KOPT-K1 (cell line): ENCODE measurements around the gene RNF40.

ENCODE experiments used
- H3K27ac ChIP-seq: fragments of 200-600 bp; sonication (generic); 2 replicates; pipeline ENCODE4 v1.5.1; 2016; ENCODE audit warnings: antibody characterized with exemption, mild to moderate bottlenecking, low read depth, low read length; ENCODE audit not compliant: poor library complexity, severe bottlenecking
- H3K36me3 ChIP-seq: fragments of 200-600 bp; sonication (generic); 2 replicates; pipeline ENCODE4 v1.5.1; 2017; ENCODE audit warnings: antibody characterized with exemption, mild to moderate bottlenecking, low read length, moderate library complexity; ENCODE audit not compliant: insufficient read depth
- H3K9me3 ChIP-seq: fragments of 200-600 bp; sonication (generic); 2 replicates; pipeline ENCODE4 v1.5.1; 2017; ENCODE audit warnings: antibody characterized with exemption, low read length, mild to moderate bottlenecking; ENCODE audit not compliant: insufficient read depth, poor library complexity, severe bottlenecking

The RNF40 gene

DNA sequence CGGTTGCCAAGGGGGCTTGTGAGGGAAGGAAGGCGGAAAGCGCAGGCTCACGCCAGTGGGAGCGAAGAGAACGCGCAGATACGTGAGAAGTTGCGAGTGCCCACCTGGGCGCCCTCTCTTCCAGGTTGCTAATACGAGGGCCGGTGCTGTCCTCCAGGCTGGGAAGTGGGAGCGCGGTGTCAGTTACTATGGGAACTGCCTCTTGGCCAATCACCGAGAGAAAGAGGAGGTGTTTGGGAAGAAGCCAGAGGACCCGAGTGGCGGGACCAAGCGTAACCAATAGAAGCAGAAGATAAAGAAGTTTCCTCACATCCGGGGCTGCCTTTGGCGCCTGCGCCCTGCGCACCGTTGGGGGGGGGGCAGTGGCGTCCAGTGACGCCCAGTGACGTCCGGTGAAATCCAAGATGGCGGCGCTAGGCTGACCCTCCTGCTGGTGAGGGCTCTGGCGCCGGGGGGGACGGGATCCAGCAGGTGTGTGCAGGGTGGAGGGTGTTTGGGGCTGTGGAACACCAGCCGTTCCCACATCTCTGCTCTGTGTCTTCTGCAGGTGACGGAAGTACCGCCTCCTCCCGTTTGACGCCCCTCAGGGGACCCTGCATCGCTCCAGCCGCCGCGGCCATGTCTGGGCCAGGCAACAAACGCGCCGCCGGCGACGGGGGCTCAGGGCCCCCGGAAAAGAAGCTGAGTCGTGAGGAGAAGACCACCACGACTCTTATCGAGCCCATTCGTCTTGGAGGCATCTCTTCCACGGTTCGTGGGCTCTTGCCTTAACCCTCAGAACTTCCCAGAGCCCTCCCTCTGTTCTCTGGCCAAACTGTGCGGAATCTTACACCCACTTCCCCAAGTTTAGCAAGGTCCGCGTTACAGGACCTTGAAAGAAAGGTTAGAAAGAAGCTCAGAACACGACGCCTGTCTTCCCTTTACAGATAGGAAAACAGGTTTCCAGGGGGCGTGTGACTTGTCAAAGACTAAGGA, at the start of gene RNF40, which contains the start of gene CFAP119:
TSS of gene RNF40 (plus strand) at position 395 of the 975 bp plus-strand sequence. CDS start at position 619, 224 bp downstream.
TSS of gene CFAP119 (minus strand) at position 135 of the 975 bp plus-strand sequence. CDS start 314 bp downstream, outside the sequence.
- Histone ChIP-seq H3K27ac (peak within 1 kb of the TSS; percentile 65), H3K36me3 (peaks cover 61% of the 10 kb centered on the region), H3K9me3 (no peaks in the 10 kb centered on the region)

DNA sequence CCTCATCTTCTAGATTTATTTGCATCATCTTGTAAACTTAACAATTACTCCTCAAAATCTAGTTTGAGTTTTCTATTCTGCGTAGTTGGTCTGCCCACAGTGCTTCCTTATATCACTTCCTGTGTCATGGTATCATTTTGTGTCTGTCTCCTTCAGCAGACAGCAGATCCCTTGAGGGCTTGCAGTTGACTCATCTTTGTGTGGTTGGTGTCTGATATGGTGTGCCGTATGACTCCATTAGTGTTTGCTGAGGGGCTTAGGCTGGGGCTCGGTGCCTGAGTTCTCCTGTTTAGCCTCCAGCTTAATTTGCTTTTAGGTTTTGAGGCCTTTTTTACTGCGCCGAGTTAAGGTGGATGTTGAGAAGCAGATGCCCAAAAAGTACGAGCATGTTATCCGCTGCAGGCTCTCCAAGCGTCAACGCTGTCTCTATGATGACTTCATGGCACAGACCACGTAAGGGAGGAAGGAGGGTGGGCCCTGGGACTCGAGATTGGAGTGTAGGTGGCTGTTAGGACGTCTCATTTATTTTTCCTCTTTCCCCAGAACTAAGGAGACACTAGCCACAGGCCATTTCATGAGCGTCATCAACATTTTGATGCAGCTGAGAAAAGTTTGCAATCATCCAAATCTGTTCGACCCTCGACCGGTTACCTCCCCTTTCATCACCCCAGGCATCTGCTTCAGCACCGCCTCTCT, 46.2 kb upstream of the RNF40 start:
- Histone ChIP-seq H3K9me3 (no peaks in the 10 kb centered on the region), H3K27ac (no peak overlapping the region), H3K36me3 (peaks cover 99% of the 10 kb centered on the region)

DNA sequence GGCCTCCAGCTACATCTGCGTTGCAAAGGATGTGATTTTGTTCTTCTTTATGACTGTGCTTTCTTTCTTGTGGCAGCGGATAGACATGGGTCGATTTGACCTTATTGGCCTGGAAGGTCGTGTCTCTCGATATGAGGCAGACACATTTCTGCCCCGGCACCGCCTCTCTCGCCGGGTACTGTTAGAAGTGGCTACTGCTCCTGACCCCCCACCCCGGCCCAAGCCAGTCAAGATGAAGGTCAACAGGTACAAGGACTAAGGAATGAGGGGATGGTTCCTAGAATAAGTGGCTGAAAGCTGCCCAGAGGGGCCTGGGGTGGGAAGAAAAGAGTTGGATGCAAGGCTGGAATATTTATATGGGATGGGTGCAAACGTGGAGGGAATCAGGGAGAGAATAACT, 42.0 kb upstream of the RNF40 start:
- no peaks in the 10 kb centered on the region for H3K9me3 ChIP-seq
- H3K36me3 ChIP-seq: peaks cover 99% of the 10 kb centered on the region
- H3K27ac ChIP-seq: no peak overlapping the region

DNA sequence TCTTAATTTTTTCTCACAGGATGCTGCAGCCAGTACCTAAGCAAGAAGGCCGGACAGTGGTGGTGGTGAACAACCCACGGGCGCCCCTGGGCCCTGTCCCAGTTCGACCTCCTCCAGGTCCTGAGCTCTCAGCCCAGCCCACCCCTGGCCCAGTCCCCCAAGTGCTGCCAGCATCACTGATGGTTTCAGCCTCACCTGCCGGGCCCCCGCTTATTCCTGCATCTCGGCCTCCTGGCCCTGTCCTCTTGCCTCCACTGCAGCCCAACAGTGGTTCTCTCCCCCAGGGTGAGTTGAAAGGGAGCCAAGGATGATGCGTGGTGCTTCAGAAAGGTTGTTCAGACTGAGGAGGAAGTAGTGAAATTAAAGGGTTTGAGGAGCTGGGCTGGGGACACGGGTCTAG, 41.4 kb upstream of the RNF40 start:
- Histone ChIP-seq H3K27ac (no peak overlapping the region), H3K36me3 (peaks cover 99% of the 10 kb centered on the region), H3K9me3 (no peaks in the 10 kb centered on the region)

DNA sequence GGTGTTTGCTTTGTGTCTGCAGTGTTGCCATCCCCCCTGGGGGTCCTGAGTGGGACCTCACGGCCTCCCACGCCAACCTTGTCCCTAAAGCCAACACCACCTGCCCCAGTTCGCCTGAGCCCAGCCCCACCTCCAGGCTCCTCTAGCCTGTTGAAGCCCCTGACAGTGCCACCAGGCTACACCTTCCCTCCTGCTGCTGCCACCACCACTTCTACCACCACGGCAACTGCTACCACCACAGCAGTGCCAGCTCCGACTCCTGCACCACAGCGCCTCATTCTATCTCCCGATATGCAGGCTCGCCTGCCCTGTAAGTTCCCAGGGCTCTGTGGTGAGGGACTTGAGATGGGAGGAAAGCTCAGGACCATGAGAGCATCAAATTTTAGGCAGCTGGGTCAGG, 41.0 kb upstream of the RNF40 start:
- H3K27ac ChIP-seq: no peak overlapping the region
- peaks cover 99% of the 10 kb centered on the region for H3K36me3 ChIP-seq
- H3K9me3 ChIP-seq: no peaks in the 10 kb centered on the region

DNA sequence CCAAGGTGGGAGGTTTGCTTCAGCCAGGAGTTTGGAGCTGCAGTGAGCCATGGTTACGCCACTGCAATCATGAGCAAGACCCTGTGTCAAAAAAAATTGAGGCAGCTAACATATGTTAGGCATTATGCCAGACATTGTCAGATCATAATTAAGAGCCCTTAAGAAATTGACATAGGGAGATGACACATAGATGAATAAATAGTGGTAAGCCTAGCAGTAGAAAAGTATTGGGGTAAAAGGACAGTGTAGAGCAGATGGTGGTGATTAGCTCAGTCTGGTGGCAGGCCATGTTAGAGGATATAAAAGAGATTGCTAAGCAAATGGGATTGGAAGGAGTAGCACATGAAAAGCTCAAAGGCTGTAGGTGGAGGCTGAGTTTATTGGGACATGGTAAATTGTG, 40.5 kb upstream of the RNF40 start:
- Histone ChIP-seq H3K36me3 (peaks cover 99% of the 10 kb centered on the region), H3K27ac (no peak overlapping the region), H3K9me3 (no peaks in the 10 kb centered on the region)

DNA sequence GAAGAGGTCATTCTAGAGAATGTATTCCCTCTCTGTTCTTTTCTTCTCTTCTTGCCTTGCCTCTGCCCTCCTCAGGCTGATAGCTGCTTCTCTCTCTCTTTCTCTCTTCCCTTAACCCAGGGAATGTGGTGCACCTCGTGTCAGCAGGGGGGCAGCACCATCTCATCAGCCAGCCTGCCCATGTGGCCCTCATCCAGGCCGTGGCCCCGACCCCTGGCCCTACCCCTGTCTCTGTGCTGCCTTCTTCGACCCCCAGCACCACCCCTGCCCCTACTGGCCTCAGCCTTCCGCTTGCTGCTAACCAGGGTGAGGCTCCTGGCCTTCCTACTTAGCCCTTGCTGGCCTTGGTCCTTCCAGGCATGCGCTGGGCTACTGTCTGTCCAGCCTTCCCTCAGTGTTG, 39.7 kb upstream of the RNF40 start:
- Histone ChIP-seq H3K27ac (no peak overlapping the region), H3K36me3 (peaks cover 99% of the 10 kb centered on the region), H3K9me3 (no peaks in the 10 kb centered on the region)

DNA sequence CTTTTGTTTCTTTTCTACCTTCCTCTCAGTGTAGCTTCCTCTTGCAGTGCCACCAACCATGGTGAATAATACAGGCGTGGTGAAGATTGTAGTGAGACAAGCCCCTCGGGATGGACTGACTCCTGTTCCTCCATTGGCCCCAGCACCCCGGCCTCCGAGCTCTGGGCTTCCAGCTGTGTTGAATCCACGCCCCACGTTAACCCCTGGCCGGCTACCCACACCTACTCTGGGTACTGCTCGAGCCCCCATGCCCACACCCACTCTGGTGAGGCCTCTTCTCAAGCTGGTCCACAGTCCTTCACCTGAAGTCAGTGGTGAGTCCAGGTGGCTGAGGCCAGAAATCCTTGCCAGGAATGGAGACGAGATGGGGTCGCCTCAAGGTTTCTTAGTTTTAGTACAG, 39.2 kb upstream of the RNF40 start:
- peaks cover 99% of the 10 kb centered on the region for H3K36me3 ChIP-seq
- no peaks in the 10 kb centered on the region for H3K9me3 ChIP-seq
- H3K27ac ChIP-seq: no peak overlapping the region

DNA sequence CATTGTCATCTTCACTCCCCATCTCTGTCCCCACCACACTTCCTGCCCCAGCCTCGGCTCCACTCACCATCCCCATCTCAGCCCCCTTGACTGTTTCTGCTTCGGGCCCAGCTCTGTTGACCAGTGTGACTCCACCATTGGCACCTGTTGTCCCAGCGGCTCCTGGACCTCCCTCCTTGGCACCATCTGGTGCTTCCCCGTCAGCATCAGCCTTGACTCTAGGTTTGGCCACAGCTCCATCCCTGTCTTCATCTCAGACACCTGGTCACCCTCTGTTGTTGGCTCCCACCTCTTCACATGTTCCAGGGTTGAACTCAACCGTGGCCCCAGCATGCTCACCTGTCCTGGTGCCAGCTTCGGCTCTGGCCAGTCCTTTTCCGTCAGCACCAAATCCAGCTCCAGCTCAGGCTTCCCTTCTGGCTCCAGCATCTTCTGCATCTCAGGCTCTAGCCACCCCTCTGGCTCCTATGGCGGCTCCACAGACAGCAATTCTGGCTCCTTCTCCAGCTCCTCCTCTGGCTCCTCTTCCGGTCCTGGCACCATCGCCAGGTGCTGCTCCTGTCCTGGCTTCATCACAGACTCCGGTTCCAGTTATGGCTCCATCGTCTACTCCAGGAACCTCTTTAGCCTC, 38.3 kb upstream of the RNF40 start:
- no peak overlapping the region for H3K27ac ChIP-seq
- H3K36me3 ChIP-seq: peaks cover 99% of the 10 kb centered on the region
- no peaks in the 10 kb centered on the region for H3K9me3 ChIP-seq

DNA sequence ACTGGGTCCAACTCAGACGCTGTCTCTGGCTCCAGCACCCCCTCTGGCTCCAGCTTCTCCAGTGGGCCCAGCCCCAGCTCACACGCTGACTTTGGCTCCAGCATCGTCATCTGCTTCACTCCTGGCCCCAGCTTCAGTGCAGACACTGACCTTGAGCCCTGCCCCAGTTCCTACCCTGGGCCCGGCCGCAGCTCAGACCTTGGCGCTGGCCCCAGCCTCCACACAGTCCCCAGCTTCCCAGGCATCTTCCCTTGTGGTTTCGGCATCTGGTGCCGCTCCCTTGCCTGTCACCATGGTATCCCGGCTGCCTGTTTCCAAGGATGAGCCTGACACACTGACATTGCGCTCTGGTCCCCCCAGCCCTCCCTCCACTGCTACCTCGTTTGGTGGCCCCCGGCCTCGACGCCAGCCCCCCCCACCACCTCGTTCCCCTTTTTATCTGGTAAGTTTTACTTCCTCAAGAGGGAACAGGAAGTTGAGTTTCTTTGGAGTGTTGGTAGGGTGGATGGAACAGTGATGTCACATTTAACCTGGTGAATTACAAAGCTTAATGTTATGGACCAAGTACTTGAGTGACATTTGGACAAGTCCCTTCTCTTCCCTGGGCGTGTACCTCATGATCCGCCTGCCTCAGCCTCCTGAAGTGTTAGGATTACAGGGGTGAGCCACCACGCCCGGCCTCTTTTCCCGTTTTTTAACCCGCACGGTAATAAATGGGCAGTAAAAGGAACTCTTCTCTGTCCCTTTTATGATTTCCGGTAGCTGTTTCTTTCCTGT, 37.3 kb upstream of the RNF40 start:
- no peak overlapping the region for H3K27ac ChIP-seq
- no peaks in the 10 kb centered on the region for H3K9me3 ChIP-seq
- H3K36me3 ChIP-seq: peaks cover 100% of the 10 kb centered on the region

DNA sequence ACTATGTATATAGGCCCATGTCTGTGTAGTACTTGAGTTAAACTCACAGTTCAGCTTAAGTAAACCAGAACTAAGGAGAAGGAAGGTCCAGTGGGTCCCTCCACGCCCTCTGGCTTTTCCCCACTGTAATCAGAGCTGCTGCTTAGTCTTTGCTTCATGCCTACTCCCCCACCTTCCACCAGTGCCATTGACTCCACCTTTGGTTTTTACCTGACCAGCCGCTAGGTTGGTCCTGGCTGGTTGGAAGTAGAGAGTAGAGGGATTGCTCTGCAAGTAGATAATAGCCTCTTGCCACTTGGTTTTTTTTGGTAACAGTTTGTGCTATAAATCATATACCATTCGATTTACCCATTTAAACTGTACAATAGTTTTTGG, 36.7 kb upstream of the RNF40 start:
- H3K36me3 ChIP-seq: peaks cover 100% of the 10 kb centered on the region
- H3K27ac ChIP-seq: no peak overlapping the region
- H3K9me3 ChIP-seq: no peaks in the 10 kb centered on the region

DNA sequence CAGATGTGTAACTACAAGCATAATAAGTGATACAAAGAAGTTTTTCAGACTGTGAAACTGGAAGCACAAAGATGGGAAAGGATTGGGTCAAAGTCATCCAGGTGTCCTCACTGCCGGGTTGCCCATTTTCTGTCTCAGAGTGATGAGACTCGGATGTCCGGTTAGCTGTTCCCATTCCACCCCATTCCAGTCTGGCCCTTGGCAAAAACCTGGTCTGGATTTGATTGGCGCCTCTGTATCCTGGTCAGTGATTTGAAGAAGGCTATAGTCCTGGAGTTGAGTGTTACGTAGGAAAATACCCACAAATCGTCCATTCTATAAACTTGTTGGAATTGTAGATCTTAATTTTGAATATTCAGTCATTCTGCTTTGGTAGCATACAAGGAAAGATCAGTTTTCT, 33.8 kb upstream of the RNF40 start:
- H3K27ac ChIP-seq: no peak overlapping the region
- H3K9me3 ChIP-seq: no peaks in the 10 kb centered on the region
- H3K36me3 ChIP-seq: peaks cover 100% of the 10 kb centered on the region

DNA sequence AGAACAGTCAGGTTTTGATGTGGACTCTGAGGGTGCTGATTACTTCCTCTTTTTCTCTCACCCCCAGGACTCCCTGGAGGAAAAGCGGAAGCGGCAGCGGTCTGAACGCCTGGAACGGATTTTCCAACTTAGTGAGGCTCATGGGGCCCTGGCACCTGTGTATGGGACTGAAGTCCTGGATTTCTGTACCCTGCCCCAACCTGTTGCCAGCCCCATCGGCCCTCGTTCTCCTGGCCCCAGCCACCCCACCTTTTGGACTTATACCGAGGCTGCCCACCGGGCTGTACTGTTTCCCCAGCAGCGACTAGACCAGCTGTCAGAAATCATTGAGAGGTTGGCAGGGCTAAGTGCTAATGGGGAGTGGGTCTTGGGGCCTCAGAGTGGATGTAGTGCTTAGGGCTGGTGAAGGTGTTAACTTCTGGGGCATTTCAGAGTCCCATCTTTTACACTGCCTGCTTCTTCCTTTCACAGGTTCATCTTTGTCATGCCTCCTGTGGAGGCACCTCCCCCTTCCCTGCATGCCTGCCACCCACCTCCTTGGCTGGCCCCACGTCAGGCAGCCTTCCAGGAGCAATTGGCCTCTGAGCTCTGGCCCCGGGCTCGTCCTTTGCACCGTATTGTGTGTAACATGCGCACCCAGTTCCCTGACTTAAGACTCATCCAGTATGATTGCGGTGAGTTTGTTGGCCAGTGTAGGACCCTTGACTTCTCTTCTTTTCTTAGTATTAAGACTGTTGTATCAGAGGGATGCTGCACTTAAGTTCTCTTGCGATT, 33.0 kb upstream of the RNF40 start:
- Histone ChIP-seq H3K36me3 (peaks cover 100% of the 10 kb centered on the region), H3K27ac (no peak overlapping the region), H3K9me3 (no peaks in the 10 kb centered on the region)

DNA sequence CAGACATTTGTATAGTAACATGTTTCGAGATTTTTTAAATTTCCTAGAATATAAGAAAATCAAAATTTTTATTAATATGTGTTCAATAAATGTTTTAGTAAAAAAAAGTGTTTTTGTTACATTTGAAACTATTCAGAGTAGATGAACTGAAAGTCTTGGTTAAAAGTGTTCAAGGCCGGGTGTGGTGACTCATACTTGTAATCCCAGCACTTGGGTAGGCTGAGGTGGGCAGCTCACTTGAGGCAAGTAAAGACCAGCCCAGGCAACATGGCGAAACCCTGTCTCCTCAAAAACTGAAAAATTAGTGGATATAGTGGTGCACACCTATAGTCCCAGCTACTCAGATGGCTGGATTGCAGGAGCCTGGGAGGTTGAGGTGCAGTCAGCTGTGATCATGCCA, 30.7 kb upstream of the RNF40 start:
- H3K36me3 ChIP-seq: peaks cover 100% of the 10 kb centered on the region
- no peaks in the 10 kb centered on the region for H3K9me3 ChIP-seq
- no peak overlapping the region for H3K27ac ChIP-seq
